HEK293 (cell line): Measurements from ENCODE around the gene PFN3.
A peak's percentile ranks its signal among the peaks of the same experiment; 100 is the strongest.

Experiments
- GLIS1 ChIP-seq: fragments of 450-650 bp; formaldehyde crosslinking; IDR thresholded peaks from 2 replicates; pipeline ENCODE4 v1.5.1; 2016; ENCODE audit warnings: missing biosample characterization, missing genetic modification characterization
- TCF7L2 ChIP-seq: IDR thresholded peaks from 2 replicates; pipeline ENCODE4 v1.6.1; 2011; ENCODE audit warnings: low read depth, mild to moderate bottlenecking, inconsistent platforms, low read length, moderate library complexity, borderline replicate concordance
- ZBTB17 ChIP-seq: fragments of 450-650 bp; formaldehyde crosslinking; IDR thresholded peaks from 2 replicates; pipeline ENCODE4 v1.5.1; 2016; ENCODE audit warnings: missing biosample characterization, missing genetic modification characterization
- ZFP3 ChIP-seq: fragments of 450-650 bp; formaldehyde crosslinking; IDR thresholded peaks from 2 replicates; pipeline ENCODE4 v1.5.1; 2016; ENCODE audit warnings: low read depth, missing biosample characterization, missing genetic modification characterization
- ZNF121 ChIP-seq: fragments of 450-650 bp; formaldehyde crosslinking; IDR thresholded peaks from 2 replicates; pipeline ENCODE4 v1.5.1; 2016; ENCODE audit warnings: missing biosample characterization, missing genetic modification characterization
- ZNF140 ChIP-seq: fragments of 450-650 bp; formaldehyde crosslinking; IDR thresholded peaks from 2 replicates; pipeline ENCODE4 v1.5.1; 2016; ENCODE audit warnings: missing biosample characterization, missing genetic modification characterization
- ZNF324 ChIP-seq: fragments of 450-650 bp; formaldehyde crosslinking; IDR thresholded peaks from 2 replicates; pipeline ENCODE4 v1.5.1; 2016; ENCODE audit warnings: missing biosample characterization, missing genetic modification characterization
- ZNF366 ChIP-seq: fragments of 450-650 bp; formaldehyde crosslinking; conservative IDR thresholded peaks from 2 replicates; pipeline ENCODE4 v1.5.1; 2016; ENCODE audit warnings: missing biosample characterization, missing genetic modification characterization
- ZNF433 ChIP-seq: fragments of 450-650 bp; formaldehyde crosslinking; IDR thresholded peaks from 2 replicates; pipeline ENCODE4 v1.5.1; 2016; ENCODE audit warnings: missing biosample characterization, missing genetic modification characterization, low read depth
- ZNF514 ChIP-seq: fragments of 450-650 bp; formaldehyde crosslinking; IDR thresholded peaks from 2 replicates; pipeline ENCODE4 v1.5.1; 2016; ENCODE audit warnings: missing biosample characterization, missing genetic modification characterization
- ZNF585B ChIP-seq: fragments of 450-650 bp; formaldehyde crosslinking; IDR thresholded peaks from 2 replicates; pipeline ENCODE4 v1.5.1; 2016; ENCODE audit warnings: missing biosample characterization, missing genetic modification characterization
- ZNF664 ChIP-seq: fragments of 450-650 bp; formaldehyde crosslinking; IDR thresholded peaks from 2 replicates; pipeline ENCODE4 v1.5.1; 2016; ENCODE audit warnings: missing biosample characterization, missing genetic modification characterization
- ZNF707 ChIP-seq: fragments of 450-650 bp; formaldehyde crosslinking; IDR thresholded peaks from 2 replicates; pipeline ENCODE4 v1.5.1; 2016; ENCODE audit warnings: missing biosample characterization, missing genetic modification characterization
- ZNF777 ChIP-seq: fragments of 450-650 bp; formaldehyde crosslinking; IDR thresholded peaks from 2 replicates; pipeline ENCODE4 v1.5.1; 2017; ENCODE audit warnings: missing biosample characterization, missing genetic modification characterization, borderline replicate concordance
- TF ChIP-seq, protein P1 (sequence below): fragments of 450-650 bp; formaldehyde crosslinking; IDR thresholded peaks from 2 replicates; pipeline ENCODE4 v1.5.1; 2016; ENCODE audit warnings: missing biosample characterization, missing genetic modification characterization
- TF ChIP-seq, protein P2 (sequence below): fragments of 450-650 bp; formaldehyde crosslinking; IDR thresholded peaks from 2 replicates; pipeline ENCODE4 v1.5.1; 2016; ENCODE audit warnings: missing biosample characterization, missing genetic modification characterization
- TF ChIP-seq, protein P3 (sequence below): fragments of 450-650 bp; formaldehyde crosslinking; IDR thresholded peaks from 2 replicates; pipeline ENCODE4 v1.5.1; 2016; ENCODE audit warnings: missing biosample characterization, missing genetic modification characterization
- TF ChIP-seq, protein P4 (sequence below): fragments of 450-650 bp; formaldehyde crosslinking; IDR thresholded peaks from 2 replicates; pipeline ENCODE4 v1.5.1; 2016; ENCODE audit warnings: missing biosample characterization, missing genetic modification characterization, low read depth
- TF ChIP-seq, protein P5 (sequence below): fragments of 450-650 bp; formaldehyde crosslinking; IDR thresholded peaks from 2 replicates; pipeline ENCODE4 v1.5.1; 2016; ENCODE audit warnings: missing biosample characterization, missing genetic modification characterization
- TF ChIP-seq, protein P6 (sequence below): fragments of 450-650 bp; formaldehyde crosslinking; IDR thresholded peaks from 2 replicates; pipeline ENCODE4 v1.5.1; 2016; ENCODE audit warnings: missing biosample characterization, missing genetic modification characterization
- TF ChIP-seq, protein P7 (sequence below): fragments of 450-650 bp; formaldehyde crosslinking; IDR thresholded peaks from 2 replicates; pipeline ENCODE4 v1.5.1; 2016; ENCODE audit warnings: missing biosample characterization, missing genetic modification characterization
- TF ChIP-seq, protein P8 (sequence below): fragments of 450-650 bp; formaldehyde crosslinking; IDR thresholded peaks from 2 replicates; pipeline ENCODE4 v1.5.1; 2017; ENCODE audit warnings: missing biosample characterization, missing genetic modification characterization

The PFN3 gene

DNA sequence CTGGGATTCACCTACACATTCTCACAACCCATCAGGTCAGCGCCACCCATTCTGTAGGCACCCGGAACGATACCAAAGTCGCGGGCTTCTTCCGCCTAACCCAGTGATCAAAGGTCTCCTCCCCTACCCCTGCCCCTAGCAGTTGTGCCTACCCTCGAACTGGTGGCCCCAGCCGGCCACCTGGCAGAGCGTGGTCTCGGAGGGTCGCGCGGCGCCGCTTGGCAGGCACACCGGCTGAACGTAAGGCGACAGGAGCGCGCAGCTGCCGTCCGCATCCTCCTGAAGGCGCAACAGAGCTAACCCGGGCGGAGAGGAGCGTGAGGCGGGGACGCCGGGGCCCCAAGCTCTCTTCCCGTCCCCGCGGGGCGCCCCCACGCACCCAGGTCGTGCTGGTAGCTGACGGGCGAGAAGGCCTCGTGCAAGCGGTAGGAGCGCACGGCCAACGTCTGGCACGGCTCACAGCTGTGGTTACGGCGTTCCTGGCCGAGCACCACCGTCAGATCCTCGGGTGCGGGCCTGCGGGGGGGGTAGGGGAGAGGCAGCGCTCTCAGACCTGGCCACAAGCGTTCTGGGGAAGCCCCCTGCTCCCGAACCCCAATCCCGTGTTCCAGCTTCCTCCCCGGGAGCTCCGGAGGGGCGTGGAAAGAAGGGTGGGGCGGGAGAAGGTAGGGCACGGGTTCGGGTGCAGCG, 2.8 kb upstream of the PFN3 start (continued):
- TF ChIP-seq, protein P1, sequence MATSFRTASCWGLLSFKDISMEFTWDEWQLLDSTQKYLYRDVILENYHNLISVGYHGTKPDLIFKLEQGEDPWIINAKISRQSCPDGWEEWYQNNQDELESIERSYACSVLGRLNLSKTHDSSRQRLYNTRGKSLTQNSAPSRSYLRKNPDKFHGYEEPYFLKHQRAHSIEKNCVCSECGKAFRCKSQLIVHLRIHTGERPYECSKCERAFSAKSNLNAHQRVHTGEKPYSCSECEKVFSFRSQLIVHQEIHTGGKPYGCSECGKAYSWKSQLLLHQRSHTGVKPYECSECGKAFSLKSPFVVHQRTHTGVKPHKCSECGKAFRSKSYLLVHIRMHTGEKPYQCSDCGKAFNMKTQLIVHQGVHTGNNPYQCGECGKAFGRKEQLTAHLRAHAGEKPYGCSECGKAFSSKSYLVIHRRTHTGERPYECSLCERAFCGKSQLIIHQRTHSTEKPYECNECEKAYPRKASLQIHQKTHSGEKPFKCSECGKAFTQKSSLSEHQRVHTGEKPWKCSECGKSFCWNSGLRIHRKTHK, result no peak
- TF ChIP-seq ZNF433 (no peak), ZNF777 (peak; percentile 86), ZNF585B (0 out of 2 replicates have a peak, but pooled peaks have one; percentile 3), ZNF140 (no peak), ZFP3 (tag by site-specific recombination) (no peak), TCF7L2 (no peak), ZNF366 (no peak), ZNF664 (tag by site-specific recombination) (no peak), ZNF707 (tag by site-specific recombination) (no peak), ZNF121 (tag by site-specific recombination) (no peak), GLIS1 (no peak), ZNF324 (tag by site-specific recombination) (0 out of 2 replicates have a peak, but pooled peaks have one; percentile 16), ZNF514 (tag by site-specific recombination) (no peak), ZBTB17 (tag by site-specific recombination) (no peak)
- TF ChIP-seq, protein P2, sequence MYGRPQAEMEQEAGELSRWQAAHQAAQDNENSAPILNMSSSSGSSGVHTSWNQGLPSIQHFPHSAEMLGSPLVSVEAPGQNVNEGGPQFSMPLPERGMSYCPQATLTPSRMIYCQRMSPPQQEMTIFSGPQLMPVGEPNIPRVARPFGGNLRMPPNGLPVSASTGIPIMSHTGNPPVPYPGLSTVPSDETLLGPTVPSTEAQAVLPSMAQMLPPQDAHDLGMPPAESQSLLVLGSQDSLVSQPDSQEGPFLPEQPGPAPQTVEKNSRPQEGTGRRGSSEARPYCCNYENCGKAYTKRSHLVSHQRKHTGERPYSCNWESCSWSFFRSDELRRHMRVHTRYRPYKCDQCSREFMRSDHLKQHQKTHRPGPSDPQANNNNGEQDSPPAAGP (tag by site-specific recombination), result no peak; the same call in 1 of the 2 replicates
- TF ChIP-seq, protein P3, sequence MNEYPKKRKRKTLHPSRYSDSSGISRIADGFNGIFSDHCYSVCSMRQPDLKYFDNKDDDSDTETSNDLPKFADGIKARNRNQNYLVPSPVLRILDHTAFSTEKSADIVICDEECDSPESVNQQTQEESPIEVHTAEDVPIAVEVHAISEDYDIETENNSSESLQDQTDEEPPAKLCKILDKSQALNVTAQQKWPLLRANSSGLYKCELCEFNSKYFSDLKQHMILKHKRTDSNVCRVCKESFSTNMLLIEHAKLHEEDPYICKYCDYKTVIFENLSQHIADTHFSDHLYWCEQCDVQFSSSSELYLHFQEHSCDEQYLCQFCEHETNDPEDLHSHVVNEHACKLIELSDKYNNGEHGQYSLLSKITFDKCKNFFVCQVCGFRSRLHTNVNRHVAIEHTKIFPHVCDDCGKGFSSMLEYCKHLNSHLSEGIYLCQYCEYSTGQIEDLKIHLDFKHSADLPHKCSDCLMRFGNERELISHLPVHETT, result no peak
- TF ChIP-seq, protein P4, sequence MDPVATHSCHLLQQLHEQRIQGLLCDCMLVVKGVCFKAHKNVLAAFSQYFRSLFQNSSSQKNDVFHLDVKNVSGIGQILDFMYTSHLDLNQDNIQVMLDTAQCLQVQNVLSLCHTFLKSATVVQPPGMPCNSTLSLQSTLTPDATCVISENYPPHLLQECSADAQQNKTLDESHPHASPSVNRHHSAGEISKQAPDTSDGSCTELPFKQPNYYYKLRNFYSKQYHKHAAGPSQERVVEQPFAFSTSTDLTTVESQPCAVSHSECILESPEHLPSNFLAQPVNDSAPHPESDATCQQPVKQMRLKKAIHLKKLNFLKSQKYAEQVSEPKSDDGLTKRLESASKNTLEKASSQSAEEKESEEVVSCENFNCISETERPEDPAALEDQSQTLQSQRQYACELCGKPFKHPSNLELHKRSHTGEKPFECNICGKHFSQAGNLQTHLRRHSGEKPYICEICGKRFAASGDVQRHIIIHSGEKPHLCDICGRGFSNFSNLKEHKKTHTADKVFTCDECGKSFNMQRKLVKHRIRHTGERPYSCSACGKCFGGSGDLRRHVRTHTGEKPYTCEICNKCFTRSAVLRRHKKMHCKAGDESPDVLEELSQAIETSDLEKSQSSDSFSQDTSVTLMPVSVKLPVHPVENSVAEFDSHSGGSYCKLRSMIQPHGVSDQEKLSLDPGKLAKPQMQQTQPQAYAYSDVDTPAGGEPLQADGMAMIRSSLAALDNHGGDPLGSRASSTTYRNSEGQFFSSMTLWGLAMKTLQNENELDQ, result no peak
- TF ChIP-seq, protein P5, sequence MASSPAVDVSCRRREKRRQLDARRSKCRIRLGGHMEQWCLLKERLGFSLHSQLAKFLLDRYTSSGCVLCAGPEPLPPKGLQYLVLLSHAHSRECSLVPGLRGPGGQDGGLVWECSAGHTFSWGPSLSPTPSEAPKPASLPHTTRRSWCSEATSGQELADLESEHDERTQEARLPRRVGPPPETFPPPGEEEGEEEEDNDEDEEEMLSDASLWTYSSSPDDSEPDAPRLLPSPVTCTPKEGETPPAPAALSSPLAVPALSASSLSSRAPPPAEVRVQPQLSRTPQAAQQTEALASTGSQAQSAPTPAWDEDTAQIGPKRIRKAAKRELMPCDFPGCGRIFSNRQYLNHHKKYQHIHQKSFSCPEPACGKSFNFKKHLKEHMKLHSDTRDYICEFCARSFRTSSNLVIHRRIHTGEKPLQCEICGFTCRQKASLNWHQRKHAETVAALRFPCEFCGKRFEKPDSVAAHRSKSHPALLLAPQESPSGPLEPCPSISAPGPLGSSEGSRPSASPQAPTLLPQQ (tag by site-specific recombination), result no peak
- TF ChIP-seq, protein P6, sequence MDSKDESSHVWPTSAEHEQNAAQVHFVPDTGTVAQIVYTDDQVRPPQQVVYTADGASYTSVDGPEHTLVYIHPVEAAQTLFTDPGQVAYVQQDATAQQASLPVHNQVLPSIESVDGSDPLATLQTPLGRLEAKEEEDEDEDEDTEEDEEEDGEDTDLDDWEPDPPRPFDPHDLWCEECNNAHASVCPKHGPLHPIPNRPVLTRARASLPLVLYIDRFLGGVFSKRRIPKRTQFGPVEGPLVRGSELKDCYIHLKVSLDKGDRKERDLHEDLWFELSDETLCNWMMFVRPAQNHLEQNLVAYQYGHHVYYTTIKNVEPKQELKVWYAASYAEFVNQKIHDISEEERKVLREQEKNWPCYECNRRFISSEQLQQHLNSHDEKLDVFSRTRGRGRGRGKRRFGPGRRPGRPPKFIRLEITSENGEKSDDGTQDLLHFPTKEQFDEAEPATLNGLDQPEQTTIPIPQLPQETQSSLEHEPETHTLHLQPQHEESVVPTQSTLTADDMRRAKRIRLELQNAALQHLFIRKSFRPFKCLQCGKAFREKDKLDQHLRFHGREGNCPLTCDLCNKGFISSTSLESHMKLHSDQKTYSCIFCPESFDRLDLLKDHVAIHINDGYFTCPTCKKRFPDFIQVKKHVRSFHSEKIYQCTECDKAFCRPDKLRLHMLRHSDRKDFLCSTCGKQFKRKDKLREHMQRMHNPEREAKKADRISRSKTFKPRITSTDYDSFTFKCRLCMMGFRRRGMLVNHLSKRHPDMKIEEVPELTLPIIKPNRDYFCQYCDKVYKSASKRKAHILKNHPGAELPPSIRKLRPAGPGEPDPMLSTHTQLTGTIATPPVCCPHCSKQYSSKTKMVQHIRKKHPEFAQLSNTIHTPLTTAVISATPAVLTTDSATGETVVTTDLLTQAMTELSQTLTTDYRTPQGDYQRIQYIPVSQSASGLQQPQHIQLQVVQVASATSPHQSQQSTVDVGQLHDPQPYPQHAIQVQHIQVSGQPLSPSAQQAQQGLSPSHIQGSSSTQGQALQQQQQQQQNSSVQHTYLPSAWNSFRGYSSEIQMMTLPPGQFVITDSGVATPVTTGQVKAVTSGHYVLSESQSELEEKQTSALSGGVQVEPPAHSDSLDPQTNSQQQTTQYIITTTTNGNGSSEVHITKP, result no peak
- TF ChIP-seq, protein P7, sequence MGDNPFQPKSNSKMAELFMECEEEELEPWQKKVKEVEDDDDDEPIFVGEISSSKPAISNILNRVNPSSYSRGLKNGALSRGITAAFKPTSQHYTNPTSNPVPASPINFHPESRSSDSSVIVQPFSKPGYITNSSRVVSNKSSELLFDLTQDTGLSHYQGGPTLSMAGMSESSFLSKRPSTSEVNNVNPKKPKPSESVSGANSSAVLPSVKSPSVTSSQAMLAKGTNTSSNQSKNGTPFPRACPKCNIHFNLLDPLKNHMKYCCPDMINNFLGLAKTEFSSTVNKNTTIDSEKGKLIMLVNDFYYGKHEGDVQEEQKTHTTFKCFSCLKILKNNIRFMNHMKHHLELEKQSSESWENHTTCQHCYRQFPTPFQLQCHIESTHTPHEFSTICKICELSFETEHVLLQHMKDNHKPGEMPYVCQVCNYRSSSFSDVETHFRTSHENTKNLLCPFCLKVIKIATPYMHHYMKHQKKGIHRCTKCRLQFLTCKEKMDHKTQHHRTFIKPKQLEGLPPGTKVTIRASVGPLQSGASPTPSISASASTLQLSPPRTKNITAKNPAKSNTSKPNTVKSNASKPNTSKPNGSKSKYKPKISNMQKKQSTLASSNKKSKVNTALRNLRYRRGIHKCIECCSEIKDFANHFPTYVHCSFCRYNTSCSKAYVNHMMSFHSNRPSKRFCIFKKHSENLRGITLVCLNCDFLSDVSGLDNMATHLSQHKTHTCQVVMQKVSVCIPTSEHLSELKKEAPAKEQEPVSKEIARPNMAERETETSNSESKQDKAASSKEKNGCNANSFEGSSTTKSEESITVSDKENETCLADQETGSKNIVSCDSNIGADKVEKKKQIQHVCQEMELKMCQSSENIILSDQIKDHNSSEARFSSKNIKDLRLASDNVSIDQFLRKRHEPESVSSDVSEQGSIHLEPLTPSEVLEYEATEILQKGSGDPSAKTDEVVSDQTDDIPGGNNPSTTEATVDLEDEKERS (tag by site-specific recombination), result no peak
- TF ChIP-seq, protein P8, sequence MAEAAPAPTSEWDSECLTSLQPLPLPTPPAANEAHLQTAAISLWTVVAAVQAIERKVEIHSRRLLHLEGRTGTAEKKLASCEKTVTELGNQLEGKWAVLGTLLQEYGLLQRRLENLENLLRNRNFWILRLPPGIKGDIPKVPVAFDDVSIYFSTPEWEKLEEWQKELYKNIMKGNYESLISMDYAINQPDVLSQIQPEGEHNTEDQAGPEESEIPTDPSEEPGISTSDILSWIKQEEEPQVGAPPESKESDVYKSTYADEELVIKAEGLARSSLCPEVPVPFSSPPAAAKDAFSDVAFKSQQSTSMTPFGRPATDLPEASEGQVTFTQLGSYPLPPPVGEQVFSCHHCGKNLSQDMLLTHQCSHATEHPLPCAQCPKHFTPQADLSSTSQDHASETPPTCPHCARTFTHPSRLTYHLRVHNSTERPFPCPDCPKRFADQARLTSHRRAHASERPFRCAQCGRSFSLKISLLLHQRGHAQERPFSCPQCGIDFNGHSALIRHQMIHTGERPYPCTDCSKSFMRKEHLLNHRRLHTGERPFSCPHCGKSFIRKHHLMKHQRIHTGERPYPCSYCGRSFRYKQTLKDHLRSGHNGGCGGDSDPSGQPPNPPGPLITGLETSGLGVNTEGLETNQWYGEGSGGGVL (tag by site-specific recombination), result peak; percentile 78
